ENCODE results near the gene LRRC30. TPM values are rescaled to one million over a fixed set of nuclear protein-coding genes. Genes with fewer than 3 reads are reported as not detected.
A peak's percentile ranks its signal among the peaks of the same experiment; 100 is the strongest.
"Not testable (repeated sequence)": the region's sequence is repeated elsewhere in the genome, so short reads cannot be mapped to it uniquely, and the experiment has no call there.

The LRRC30 gene
- under 1 TPM in 1 of 5 donors, not detected in 4; 0.29 TPM for polyA plus RNA-seq (ENCODE audit: insufficient read depth in 1 of 5, insufficient read length in 5 of 5, low replicate concordance in 1 of 5)
- long read RNA-seq, donor 1: 0 reads
- long read RNA-seq, donor 2: 0 reads
- long read RNA-seq, donor 3: 0 reads
- long read RNA-seq, donor 4: 0 reads
- long read RNA-seq, donor 5: 0 reads
- long read RNA-seq, donor 6: 0 reads
- long read RNA-seq, donor 7: 0 reads
- long read RNA-seq, donor 8: 0 reads

DNA sequence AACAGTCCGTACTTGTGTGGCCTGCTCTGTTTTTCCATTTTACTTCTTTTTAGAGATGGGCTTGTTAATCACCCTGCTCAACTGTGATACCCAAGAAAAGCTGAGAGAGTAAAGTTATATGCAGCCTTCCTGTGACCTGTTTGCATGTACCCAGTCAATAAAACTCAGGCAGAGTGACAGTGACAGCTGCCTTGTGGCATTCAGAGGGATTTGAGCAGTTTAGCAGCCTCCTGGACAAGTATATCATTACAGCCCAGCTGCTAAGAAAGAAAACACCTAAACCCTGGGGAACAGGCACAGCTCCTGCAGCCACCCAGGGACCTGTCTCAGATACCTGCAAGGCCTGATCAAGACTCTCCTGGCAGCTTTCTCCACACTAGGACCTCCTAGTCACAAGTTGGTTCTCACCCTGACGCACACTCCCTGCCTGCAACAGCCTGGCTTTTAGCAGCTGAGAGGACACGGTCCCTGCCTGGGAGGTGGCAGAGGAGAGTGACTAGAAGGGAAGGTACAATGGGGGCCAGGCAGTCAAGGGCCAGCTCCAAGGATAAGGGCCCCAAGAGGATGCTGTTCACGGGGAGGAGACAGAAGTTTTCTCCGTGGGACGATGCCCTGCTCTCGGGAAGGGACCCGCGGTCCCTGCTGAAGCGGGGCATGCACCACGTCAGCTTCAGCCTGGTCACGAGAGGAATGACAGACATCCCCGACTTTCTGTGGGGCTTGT lies at the start of gene LRRC30:
TSS of gene LRRC30 (plus strand) at position 464 of the 724 bp plus-strand sequence. CDS start at position 514, 50 bp downstream.
- DNase-seq: no peak

DNA sequence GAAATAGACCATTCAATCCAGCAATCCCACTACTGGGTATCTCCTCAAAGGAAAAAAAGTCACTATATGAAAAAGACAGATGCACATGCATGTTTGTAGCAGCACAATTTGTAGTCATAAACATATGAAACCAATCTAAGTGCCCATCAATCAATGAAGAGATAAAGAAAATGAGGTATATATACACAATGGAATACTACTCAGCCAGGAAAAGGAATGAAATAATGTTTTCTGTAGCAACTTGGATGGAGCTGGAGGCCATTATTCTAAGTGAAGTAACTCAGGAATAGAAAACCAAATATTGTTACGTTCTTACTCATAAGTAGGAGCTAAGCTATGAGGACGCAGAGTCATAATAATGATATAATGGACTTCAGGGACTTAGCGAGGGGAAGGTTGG lies 45.2 kb upstream of the LRRC30 start:
- DNase-seq: no peak

DNA sequence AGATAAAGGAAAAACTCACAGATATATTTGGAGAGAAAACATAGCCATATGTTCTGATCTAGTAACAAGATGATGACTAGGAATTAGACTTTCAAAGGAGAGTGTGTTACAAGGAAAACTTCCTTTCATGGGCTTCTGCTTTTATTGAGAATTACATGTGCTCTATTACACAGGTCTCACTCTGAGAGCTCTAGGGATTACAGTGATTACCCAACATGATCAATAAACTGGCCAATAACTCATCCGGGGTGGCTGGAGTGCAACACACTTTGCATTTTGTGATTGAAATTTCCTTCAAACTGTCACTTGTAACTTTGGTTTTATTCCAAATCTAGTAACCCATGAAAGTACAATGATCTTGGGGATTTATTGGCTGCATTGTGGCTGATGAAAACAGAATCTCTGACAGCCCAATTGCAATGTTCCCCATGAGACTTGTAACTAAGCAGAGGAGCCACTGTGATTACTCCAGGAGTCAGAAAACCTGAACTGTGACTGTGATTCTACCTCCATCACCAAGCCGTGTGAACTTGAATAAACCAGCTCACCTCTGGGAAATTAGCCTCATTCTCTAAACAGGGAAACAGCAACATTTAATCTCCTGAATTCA lies 40.2 kb upstream of the LRRC30 start:
- DNase-seq: no peak

DNA sequence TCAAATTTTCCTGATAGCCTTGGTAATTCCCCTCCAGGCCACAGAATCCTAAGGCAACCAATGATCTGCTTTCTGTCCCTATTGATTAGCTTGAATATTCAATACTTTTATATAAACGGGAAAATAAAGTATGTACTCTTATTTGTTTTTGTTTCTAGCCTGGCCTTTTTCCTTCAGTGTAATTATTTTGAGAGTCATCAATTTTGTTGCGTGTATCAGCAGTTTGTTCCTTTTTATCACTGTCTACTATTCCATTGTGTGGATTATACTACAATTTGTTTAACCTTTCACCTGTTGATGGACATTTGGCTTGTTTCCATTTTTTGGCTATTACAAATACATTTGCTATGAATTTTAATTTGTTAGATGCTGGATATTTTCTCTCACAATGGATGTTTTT lies 39.2 kb upstream of the LRRC30 start:
- DNase-seq: no peak

DNA sequence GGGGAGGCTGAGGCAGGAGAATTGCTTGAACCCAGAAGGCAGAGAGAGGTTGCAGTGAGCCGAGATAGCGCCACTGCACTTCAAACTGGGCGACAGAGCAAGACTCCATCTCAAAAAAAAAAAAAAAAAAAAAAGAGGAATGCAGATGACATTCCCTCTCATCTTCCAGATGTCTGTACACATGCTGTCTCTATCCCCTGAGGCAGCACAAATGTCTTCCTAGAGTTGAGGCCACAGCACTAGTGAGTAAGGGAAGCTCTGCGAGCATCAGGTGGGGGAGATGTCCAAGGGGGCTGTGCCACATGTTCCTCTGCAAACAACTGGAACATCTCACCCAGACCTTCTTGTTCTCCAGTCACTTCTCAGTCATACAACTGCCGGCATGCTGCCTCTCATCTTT lies 35.6 kb upstream of the LRRC30 start:
- DNase-seq: no peak

DNA sequence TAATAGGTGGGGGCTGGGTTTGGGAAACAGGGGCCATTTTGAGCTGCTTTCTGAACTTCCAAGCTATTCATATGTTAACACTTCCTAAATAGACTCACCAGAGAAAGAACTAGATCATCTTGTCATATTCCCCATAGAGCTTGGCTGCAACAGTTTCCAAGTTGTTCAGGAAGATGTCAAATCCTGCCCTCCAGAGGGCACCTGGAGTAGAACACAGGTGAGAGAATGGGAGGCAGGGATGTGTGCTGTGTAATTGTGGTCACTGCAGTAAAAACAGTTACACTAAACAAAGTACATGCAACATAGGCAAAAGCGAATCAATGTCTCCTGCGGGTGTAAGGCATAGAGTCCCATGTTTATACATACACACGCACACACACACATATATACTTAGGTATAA lies 34.5 kb upstream of the LRRC30 start:
- no peak for DNase-seq

DNA sequence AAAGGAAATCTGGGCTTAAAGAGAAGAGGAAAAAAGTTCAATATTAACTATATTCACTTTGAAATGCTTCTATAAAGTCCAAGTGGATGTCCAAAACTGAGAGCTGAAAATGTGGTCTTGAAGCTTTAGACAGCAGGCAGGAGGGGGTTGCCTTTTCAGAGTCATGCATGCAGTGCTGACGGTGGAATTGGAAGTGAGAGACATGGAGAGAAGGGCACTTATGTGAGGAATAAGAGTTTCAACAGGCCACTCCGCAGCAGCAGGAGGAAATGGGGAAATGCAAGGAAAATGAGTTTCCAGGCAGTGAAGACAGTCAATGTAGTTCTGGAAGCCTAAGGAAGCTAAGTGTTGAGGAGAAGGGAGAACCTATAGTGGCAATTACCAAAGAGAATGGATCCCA lies 33.0 kb upstream of the LRRC30 start:
- no peak for DNase-seq

DNA sequence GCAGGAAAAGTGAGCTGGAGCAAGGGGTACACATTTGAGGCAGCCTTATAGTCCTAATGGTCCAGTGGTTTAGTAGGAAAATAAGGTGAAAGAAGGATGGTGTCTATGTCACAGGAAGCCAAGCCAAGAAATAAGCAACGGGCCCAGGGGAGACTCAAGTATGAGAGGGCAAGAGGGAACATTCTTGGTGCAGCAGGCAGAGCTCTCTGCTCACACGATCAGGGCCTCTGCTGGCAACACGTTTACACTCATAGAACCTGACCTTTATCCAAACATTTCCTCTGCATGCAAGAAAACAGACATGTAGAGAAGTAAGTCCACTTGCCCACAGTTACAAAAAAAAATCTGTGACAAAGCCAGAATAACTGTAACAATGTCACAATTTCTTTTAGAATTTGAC lies 32.6 kb upstream of the LRRC30 start:
- no peak for DNase-seq

DNA sequence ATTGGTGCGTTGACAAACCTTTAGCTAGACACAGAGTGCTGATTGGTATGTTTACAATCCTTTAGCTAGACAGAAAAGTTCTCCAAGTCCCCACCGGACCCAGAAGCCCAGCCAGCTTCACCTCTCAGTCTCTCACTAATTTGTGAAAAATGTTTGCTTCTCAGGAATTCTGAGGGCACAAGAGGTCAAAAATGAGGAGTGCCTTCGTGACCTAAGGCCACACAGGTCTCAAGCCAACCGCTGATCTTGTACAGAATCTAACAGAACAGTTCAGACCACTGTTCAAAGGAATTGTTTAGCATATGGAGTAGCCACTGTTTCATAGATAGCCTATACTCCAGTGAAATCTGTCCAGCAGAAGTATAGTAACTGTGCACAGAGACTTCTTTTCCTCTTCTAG lies 29.8 kb upstream of the LRRC30 start:
- no peak for DNase-seq

DNA sequence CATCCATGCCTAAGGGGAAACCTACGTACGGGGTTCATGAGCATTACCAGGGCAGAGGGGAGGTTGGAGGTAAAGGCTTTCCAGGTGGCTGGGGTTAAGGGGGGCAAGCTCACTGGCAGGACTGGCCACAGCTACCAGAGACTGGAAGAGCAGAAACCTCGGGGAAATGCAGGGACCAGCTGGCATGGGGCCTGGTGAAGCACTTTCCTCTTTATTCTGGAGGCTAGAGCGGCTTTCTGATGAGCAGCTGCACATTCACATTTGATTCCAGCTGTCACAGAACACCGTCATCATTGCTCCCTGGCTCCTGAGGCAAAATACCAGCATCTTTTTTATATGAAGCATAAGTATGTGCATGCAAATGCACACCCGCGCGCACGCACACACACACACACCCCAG lies 28.7 kb upstream of the LRRC30 start:
- DNase-seq: no peak

DNA sequence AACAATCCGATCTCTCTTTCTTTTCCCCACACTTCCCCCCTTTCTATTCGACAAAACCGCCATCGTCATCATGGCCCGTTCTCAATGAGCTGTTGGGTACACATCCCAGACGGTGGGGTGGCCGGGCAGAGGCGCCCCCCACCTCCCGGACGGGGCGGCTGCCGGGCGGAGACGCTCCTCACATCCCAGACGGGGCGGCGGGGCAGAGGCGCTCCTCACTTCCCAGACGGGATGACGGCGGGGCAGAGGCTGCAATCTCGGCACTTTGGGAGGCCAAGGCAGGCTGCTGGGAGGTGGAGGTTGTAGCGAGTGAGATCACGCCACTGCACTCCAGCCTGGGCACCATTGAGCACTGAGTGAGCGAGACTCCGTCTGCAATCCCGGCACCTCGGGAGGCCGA lies 27.3 kb upstream of the LRRC30 start:
- not testable (repeated sequence) for DNase-seq

DNA sequence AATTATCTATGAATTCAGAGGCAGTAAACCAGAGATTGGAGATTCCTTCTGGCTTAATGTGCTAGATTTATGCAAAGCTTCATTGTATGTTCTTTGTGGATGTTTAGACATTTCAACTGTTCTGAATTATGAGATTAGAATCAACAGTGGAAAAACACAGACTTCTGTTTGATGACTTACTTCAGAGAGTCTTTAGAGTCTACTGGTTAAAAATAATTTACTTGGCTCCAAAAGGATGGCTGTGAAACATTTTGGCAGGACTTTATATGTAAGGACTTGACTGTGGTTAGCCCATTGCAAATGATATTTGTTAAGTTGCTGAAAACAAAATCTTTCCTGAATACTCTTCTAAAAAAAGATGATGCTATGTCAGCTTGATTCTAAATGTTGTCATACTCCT lies 25.5 kb upstream of the LRRC30 start:
- peak; percentile 43 to 60 for DNase-seq

DNA sequence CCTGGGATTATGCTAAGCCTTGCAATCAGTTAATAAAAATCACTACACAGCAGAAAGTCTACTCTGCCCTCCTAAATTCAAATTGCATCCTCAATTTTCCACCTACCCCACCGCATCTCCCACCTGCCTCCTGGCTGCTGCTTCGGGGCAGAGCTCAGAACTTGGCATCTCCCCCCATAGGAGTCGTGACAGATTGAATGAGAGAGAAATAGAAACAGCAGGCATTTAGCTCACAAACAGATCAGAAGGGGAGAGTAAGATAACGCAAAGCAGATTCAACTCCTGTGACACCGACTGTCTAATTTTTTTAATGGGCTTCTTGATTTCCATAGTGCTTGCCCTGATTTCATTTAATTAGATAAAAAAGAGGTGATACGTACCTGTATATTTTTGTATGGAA lies 24.7 kb upstream of the LRRC30 start:
- DNase-seq: no peak

DNA sequence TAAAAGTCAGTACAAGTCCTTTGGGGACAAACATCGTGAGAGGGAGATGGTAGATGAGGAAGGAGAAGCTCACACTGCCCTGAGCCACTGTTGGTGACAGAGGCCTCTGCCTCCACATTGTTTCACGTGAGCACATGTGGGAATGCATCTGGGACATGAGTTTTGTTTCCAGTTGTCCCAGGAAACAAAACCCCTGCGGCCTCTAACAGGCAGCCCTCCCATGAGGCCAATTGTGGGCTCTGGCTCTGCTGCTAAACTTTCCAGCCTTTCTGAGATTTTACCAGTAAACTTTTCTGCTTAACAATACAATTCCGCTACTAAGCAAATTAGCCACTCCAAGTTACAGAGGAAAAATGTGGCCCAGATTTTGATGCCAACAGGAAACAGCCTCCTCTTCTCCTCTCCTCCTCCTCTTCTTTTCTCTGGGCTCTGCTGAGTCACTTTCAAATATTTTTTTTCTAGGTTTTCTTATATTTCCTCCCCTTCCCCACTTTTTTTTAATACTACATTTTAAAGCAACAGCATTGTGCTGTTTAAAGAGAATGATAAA lies 23.4 kb upstream of the LRRC30 start:
- DNase-seq: no peak

DNA sequence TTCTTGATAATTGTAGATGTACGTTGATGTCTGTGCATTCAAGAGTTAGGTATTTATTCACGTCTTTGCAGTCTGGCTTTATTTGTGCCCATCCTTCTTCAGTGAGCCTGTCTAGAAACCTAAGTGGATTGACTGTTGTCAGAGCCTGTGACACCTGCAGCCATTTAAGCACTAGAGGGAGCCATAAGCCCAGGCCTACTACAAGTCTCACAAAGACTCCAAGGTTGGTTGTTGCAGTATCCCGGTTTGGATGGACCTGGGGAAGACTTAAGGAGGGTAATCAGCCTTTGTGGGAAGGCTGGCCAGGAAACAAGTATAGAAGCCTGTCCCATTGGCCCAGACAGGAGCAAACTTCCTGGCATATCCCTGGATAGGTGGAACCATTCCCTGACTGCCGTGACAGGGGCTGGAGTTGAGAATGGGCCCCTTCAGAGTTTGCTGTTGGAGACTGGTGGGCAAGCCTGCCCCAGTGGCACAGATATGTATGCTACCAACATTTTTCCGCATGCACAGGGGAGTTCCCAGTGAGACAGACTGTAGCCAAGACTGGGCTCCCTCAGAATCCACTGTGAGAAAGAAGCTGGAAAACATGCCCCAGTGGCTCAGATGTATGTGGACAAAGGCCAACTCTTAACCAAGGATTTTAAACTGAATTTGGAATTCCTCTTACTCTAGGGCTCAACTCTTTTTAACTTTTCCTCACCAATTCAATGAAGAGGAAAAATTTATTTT lies 9.3 kb upstream of the LRRC30 start:
- no peak for DNase-seq

DNA sequence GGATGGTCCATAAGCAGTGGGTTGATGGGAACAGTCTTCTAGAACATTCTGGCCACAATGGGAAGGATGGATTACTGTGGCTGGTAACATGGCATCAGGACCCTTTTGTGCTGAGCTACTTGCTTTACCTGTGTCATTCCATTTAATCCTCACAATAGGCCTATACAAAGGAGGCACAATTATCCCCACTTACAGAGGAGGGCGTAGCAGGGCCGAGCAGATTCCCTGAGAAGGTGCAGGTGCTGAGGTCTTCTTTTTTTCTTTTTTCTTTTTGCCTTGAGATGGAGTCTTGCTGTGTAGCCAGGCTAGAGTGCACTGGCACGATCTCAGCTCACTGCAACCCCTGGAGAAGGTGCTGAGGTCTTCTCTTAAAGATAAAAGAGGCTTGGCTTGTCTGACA lies 6.7 kb upstream of the LRRC30 start:
- DNase-seq: no peak

DNA sequence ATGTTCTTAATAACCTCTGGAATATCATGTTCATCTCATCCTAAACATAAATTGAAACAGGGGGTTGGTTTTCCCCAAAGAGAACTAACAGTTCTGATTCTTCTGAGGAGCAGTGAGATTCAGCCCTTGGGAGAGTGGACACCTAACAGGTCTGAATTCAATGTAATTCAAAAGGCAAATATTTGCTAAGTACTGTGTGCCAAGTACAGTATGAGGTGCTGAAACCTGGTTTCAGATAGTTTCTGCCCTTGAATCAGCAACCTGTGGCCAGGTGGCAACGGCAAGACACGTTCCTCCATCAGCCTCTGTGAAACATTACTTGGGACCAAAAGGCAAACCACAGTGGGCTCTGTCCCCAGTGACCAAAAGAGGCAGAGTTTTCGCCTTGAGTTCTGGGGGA lies 1.3 kb downstream of the LRRC30 start:
- DNase-seq: no peak

DNA sequence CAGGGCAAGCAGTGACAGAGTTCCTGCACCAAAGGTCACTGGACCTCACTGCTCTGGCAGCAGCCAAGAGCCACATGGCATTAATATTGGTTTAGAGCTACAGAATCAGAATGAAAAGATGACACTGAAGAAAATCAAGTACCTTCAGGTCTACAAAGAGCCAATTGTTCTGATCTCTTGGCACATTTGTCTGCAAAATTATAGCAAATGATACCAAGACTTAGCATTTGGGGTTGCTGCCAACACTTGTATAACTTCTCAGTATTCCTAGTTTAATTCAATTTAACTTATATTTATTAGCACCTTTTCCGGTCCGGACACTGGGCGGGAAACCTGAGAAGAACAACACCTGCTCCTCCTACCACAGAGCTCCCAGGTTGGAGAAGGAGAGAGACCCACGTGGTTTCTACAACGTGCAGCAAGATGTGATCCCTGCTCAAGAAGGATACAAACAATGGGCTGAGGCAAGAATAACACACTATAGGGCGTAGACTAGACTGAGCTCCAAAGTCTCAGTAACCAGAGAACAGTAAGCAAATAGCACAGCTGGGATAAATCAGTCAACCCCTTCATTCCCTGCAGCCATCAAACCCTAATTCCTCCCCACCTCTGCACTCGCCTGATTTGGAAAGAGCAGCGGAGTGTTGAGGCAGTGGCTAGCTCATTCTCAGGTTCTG lies 2.4 kb downstream of the LRRC30 start:
- DNase-seq: peak in 1 of 2 donors; percentile 42

DNA sequence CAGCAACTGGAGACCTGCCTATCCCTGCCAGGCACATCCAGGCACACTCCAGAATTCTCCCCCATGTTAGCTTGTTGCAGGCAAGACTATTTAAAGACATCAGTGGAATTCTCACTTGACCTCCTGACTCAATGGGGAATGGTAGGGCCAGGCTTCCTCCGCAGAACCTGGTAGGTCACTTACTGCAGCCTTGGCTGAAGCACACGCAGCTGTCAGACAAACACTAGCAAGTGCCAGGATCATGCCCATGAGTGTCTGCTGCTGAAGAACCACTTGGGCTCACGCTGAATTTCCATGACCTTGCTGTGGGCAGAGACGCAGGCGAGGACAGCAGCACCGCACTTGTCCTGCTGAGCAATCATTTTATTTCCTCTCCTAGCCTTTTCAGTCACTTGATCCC lies 3.2 kb downstream of the LRRC30 start:
- no peak for DNase-seq

DNA sequence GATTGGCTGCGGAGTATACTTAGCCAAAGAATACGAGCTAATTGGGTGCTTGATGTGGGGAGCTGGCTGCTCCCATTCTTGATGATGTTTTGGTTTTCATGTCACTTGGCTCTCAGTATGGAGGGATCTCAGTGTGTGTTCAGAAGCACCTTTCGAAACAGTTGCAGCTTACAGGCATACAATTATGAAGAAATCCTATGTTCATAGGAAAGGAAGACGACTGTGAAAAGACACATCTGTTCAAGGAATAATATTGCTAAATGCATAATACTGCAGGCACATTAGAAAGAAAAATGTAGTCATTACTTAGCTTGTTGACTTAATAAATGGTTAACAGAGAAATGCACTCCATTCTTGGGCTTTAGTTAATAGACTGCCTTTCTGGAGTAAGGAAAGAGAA lies 4.1 kb downstream of the LRRC30 start:
- no peak for DNase-seq

DNA sequence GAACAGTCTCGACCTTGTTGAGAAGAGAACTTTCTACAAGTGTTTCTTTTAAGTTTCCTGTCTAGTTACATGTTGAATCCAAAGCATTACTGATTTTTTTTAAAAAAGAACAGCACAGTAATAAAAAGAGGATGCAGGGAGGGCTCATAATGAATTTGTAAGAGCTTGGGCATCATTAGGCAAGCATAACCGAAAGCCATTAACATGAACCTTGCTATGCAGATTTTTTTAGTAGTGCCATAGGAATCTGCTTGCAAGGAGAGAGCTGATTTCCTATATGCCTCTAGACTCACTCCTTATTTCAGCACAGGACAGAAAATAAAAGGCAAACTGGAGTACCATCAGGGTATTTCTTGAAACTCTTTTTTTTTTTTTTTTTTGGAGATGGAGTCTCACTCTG lies 5.2 kb downstream of the LRRC30 start:
- no peak for DNase-seq

DNA sequence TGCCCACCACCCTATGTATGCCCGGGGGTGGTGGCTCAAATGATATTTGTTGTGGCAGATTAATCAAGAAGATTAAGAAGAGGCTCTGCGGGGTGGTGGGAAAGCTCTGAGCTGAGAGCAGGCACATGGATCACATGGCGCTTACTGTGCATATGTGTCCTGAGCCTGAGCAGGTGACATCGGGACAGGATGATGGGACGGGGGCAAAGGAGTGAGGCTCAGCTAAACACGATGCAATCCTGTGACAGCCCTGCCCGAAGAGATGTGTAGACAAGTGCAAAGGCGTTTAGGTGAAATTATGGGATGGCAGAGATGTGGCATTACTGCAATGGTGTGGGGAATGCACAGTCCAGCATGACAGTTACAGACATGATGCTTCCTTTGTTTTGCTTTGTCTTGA lies 6.0 kb downstream of the LRRC30 start:
- no peak for DNase-seq

Data from right lung (tissue), 10 donors.